ENCODE data around the gene C14orf93.
A peak's percentile ranks its signal among the peaks of the same experiment; 100 is the strongest.

The C14orf93 gene

DNA sequence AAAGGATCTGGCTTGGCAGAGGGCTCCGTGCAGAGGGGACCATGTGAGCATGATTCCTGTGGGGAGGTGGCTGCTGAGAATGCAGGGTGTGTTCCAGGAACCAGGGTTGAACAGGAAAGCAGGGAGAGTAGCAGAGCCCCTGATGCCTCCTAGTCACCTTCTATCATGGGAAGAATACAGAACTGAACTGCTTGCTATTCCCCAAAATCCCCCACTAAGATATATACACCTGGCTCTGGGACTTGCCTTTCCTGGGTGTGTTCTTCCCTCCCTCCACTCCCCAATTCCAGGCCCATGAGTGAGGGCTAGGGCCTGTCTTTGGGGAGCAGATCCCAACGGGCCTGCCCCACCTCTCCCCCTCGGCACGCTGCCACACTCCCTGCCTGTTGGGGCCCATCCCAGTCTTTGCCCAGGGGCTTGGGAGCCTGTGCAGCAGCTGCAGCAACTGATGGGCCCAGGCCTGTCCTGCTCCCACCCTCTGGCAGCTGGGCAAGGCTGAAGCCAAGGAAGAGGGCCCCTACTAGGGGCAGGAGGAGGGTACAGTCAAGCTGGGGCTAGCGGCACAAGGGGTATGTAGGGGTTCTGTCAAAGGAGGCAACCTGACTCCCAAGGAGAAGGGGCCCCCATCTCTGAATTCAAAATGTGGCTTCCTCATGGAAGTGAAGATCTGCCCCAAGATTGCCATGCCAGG is 30.8 kb downstream of the C14orf93 start:
- H3K9me3 ChIP-seq (ENCODE audit: control insufficient read depth, insufficient read depth, low read length), result no peaks in the 10 kb centered on the region
- no peak overlapping the region for H3K4me3 ChIP-seq (ENCODE audit: low read length)
- peaks cover 13% of the 10 kb centered on the region for H3K4me1 ChIP-seq (ENCODE audit: control insufficient read depth, insufficient read depth, low read length)
- no peak overlapping the region for H3K27ac ChIP-seq (ENCODE audit: low read length)
- H3K36me3 ChIP-seq (ENCODE audit: control insufficient read depth, insufficient read depth, low read length), result peaks cover 5% of the 10 kb centered on the region
- no CpG with 5 or more reads among the region's 5 CpGs for WGBS (ENCODE audit: insufficient coverage, insufficient read length)
- no peaks in the 10 kb centered on the region for H3K27me3 ChIP-seq (ENCODE audit: control insufficient read depth, insufficient read depth, low read length)
- no peak for DNase-seq (ENCODE audit: low read depth, low spot score)

DNA sequence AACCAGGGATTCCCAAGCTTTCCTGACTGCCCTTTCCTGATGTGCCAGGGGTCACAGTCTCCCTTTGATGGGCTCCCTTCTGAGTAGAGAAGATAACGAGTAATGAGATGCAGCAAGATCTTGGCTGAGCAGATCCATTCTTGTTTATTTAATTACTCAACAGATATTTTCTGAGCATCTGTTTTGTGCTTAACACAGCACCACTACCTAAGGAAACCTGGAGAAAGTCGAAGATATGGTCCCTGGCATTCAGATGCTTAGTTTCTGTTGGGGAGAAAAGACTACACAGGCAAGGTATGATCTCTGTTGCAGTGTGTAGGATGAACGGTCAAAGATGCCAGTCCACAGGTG is 31.5 kb downstream of the C14orf93 start:
- no CpG with 5 or more reads among the region's 3 CpGs for WGBS (ENCODE audit: insufficient coverage, insufficient read length)
- Histone ChIP-seq H3K36me3 (ENCODE audit: control insufficient read depth, insufficient read depth, low read length) (peaks cover 9% of the 10 kb centered on the region), H3K4me3 (ENCODE audit: low read length) (no peak overlapping the region), H3K27ac (ENCODE audit: low read length) (no peak overlapping the region), H3K4me1 (ENCODE audit: control insufficient read depth, insufficient read depth, low read length) (peaks cover 13% of the 10 kb centered on the region), H3K9me3 (ENCODE audit: control insufficient read depth, insufficient read depth, low read length) (no peaks in the 10 kb centered on the region), H3K27me3 (ENCODE audit: control insufficient read depth, insufficient read depth, low read length) (no peaks in the 10 kb centered on the region)
- DNase-seq (ENCODE audit: low read depth, low spot score), result no peak

DNA sequence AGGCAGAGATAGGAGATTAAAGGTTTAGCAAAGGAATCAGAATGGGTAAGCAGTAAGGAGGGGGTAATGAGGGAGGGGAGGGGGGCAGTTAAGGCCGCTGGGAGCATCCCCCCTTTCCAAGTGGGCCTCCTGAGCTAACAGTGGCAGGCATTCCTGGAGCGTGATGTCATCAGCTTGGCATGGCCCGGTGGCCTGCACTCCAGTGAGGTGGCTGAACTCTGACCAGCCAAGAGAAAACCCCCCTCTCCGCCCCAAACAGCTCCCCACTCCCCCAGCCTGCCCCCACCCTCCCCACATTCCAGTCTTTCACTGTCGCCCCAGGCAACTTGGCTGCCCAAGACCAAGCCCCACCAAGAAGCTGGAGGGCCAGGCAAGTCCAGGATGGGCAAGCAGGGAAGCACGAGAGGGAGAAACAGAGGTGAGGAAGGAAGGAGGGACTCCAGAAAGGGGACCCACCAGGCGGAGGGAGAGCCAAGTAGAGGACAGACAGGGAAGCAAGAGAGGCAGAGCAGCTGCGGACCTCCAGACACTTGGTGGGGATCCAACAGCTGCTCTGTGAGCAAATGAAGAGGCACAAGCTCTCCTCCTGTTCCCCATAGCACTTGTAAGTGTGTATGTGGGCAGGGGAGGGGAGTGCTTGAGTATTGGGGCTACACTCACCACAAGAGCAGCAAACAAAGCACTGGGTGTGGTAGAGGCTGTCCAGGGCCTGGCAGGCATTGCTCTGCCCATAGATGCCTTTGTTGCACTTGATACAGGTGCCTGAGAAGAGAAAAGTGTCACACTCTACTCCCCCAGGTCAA is 32.1 kb downstream of the C14orf93 start:
- Histone ChIP-seq H3K36me3 (ENCODE audit: control insufficient read depth, insufficient read depth, low read length) (peaks cover 12% of the 10 kb centered on the region), H3K9me3 (ENCODE audit: control insufficient read depth, insufficient read depth, low read length) (no peaks in the 10 kb centered on the region), H3K4me1 (ENCODE audit: control insufficient read depth, insufficient read depth, low read length) (peaks cover 11% of the 10 kb centered on the region), H3K4me3 (ENCODE audit: low read length) (no peak overlapping the region), H3K27me3 (ENCODE audit: control insufficient read depth, insufficient read depth, low read length) (no peaks in the 10 kb centered on the region), H3K27ac (ENCODE audit: low read length) (no peak overlapping the region)
- no CpG with 5 or more reads among the region's 8 CpGs for WGBS (ENCODE audit: insufficient coverage, insufficient read length)
- peak; percentile 86 for DNase-seq (ENCODE audit: low read depth, low spot score)

- DNase-seq (ENCODE audit: low read depth, low spot score), result no peak
- Histone ChIP-seq H3K9me3 (ENCODE audit: control insufficient read depth, insufficient read depth, low read length) (no peaks in the 10 kb centered on the region), H3K27ac (ENCODE audit: low read length) (no peak overlapping the region), H3K27me3 (ENCODE audit: control insufficient read depth, insufficient read depth, low read length) (no peaks in the 10 kb centered on the region), H3K4me1 (ENCODE audit: control insufficient read depth, insufficient read depth, low read length) (peaks cover 10% of the 10 kb centered on the region), H3K4me3 (ENCODE audit: low read length) (no peak overlapping the region), H3K36me3 (ENCODE audit: control insufficient read depth, insufficient read depth, low read length) (peaks cover 17% of the 10 kb centered on the region)
Measured at GRCh38 chr14:22977434-22977683, 32.6 kb downstream of the C14orf93 start.

GRCh38 chr14:22976620-22977433 is 33.1 kb downstream of the C14orf93 start:
- Histone ChIP-seq H3K4me1 (ENCODE audit: control insufficient read depth, insufficient read depth, low read length) (peaks cover 10% of the 10 kb centered on the region), H3K36me3 (ENCODE audit: control insufficient read depth, insufficient read depth, low read length) (peaks cover 21% of the 10 kb centered on the region), H3K4me3 (ENCODE audit: low read length) (no peak overlapping the region), H3K9me3 (ENCODE audit: control insufficient read depth, insufficient read depth, low read length) (no peaks in the 10 kb centered on the region), H3K27me3 (ENCODE audit: control insufficient read depth, insufficient read depth, low read length) (no peaks in the 10 kb centered on the region), H3K27ac (ENCODE audit: low read length) (no peak overlapping the region)
- no CpG with 5 or more reads among the region's 6 CpGs for WGBS (ENCODE audit: insufficient coverage, insufficient read length)
- no peak for DNase-seq (ENCODE audit: low read depth, low spot score)

GRCh38 chr14:22974530-22975313 is 35.2 kb downstream of the C14orf93 start:
- H3K9me3 ChIP-seq (ENCODE audit: control insufficient read depth, insufficient read depth, low read length), result no peaks in the 10 kb centered on the region
- WGBS (ENCODE audit: insufficient coverage, insufficient read length), result no CpG with 5 or more reads among the region's 9 CpGs
- no peak for DNase-seq (ENCODE audit: low read depth, low spot score)
- H3K4me1 ChIP-seq (ENCODE audit: control insufficient read depth, insufficient read depth, low read length), result peaks cover 10% of the 10 kb centered on the region
- no peak overlapping the region for H3K27ac ChIP-seq (ENCODE audit: low read length)
- peaks cover 21% of the 10 kb centered on the region for H3K36me3 ChIP-seq (ENCODE audit: control insufficient read depth, insufficient read depth, low read length)
- H3K27me3 ChIP-seq (ENCODE audit: control insufficient read depth, insufficient read depth, low read length), result no peaks in the 10 kb centered on the region
- H3K4me3 ChIP-seq (ENCODE audit: low read length), result no peak overlapping the region

- DNase-seq (ENCODE audit: low read depth, low spot score), result no peak
- H3K4me1 ChIP-seq (ENCODE audit: control insufficient read depth, insufficient read depth, low read length), result peaks cover 5% of the 10 kb centered on the region; the same call in 1 of the 2 replicates
Measured at GRCh38 chr14:22973217-22974032, 36.5 kb downstream of the C14orf93 start.

DNA sequence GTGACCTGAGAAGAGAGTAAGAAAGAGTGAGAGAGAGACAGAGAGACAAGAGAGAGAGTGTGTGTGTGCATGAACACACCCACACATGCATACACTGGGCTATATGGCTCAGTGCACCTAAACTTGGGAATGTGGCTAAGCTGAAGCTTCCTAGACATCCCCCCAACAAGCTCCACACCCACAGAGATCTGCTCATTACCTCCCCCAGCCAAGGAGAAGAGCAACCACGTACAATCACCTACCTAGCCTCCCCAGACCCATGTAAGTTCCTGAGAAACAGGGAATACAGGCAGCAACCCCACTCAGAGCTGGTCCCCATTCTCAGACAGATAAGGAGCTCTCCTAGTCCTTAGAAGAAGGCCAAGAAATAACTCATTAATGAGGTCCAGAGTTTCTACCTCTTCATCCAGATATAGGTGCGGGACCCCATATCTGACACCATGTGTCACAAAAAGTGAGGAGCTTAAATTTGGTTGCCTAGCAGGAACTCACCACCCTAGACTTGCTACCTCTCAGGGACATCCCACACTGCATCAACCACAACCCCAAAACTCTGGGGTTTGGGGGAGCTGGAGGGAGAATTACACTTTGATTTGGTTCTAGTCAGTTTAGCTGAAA is 37.5 kb downstream of the C14orf93 start:
- peaks cover 23% of the 10 kb centered on the region for H3K36me3 ChIP-seq (ENCODE audit: control insufficient read depth, insufficient read depth, low read length)
- no peak overlapping the region for H3K4me3 ChIP-seq (ENCODE audit: low read length)
- H3K9me3 ChIP-seq (ENCODE audit: control insufficient read depth, insufficient read depth, low read length), result no peaks in the 10 kb centered on the region
- WGBS (ENCODE audit: insufficient coverage, insufficient read length), result no CpG with 5 or more reads among the region's 2 CpGs
- H3K4me1 ChIP-seq (ENCODE audit: control insufficient read depth, insufficient read depth, low read length), result peaks cover 3% of the 10 kb centered on the region; the same call in 1 of the 2 replicates
- H3K27ac ChIP-seq (ENCODE audit: low read length), result no peak overlapping the region
- no peak for DNase-seq (ENCODE audit: low read depth, low spot score)
- H3K27me3 ChIP-seq (ENCODE audit: control insufficient read depth, insufficient read depth, low read length), result no peaks in the 10 kb centered on the region

More at GRCh38 chr14:22973217-22974032, 36.5 kb downstream of the C14orf93 start:
- Histone ChIP-seq H3K27ac (ENCODE audit: low read length) (no peak overlapping the region), H3K27me3 (ENCODE audit: control insufficient read depth, insufficient read depth, low read length) (no peaks in the 10 kb centered on the region), H3K4me3 (ENCODE audit: low read length) (no peak overlapping the region), H3K36me3 (ENCODE audit: control insufficient read depth, insufficient read depth, low read length) (peaks cover 23% of the 10 kb centered on the region), H3K9me3 (ENCODE audit: control insufficient read depth, insufficient read depth, low read length) (no peaks in the 10 kb centered on the region)
- no CpG with 5 or more reads among the region's 6 CpGs for WGBS (ENCODE audit: insufficient coverage, insufficient read length)

DNA sequence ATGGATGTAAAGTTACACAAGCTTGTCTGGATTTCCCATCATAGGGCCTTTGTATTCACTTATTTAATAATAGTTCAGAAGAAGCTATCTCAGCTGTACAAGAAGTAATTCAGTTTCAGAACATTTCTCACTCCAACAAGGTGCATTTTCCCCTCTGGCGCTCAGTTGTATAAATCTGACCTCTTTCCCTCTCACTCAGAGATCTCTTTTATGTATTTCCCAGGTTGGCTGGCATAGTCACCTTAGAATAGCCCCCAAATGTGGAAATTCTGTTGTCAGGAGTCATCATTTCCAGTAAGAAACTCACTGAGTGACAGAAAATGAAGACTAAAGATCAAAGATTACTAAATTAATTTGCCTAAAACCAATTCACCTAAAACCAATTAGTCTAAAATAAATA is 38.8 kb downstream of the C14orf93 start:
- H3K36me3 ChIP-seq (ENCODE audit: control insufficient read depth, insufficient read depth, low read length), result peaks cover 23% of the 10 kb centered on the region
- no peak overlapping the region for H3K4me3 ChIP-seq (ENCODE audit: low read length)
- H3K27me3 ChIP-seq (ENCODE audit: control insufficient read depth, insufficient read depth, low read length), result no peaks in the 10 kb centered on the region
- WGBS (ENCODE audit: insufficient coverage, insufficient read length), result no CpG with 5 or more reads among the region's 1 CpG
- no peak overlapping the region for H3K27ac ChIP-seq (ENCODE audit: low read length)
- no peaks in the 10 kb centered on the region for H3K4me1 ChIP-seq (ENCODE audit: control insufficient read depth, insufficient read depth, low read length)
- H3K9me3 ChIP-seq (ENCODE audit: control insufficient read depth, insufficient read depth, low read length), result no peaks in the 10 kb centered on the region
- no peak for DNase-seq (ENCODE audit: low read depth, low spot score)
